Ectodermal cell (in vitro differentiated cells): Measurements from ENCODE around the gene PPM1A.

ENCODE experiments used
- H3K27ac ChIP-seq: 2 replicates; pipeline ENCODE4 v1.7.0; 2013; ENCODE audit warnings: mild to moderate bottlenecking, low read depth, low read length; ENCODE audit not compliant: insufficient read depth, poor library complexity, severe bottlenecking
- H3K27me3 ChIP-seq: 2 replicates; pipeline ENCODE4 v1.7.0; 2013; ENCODE audit warnings: mild to moderate bottlenecking, low read length; ENCODE audit not compliant: insufficient read depth, control insufficient read depth, poor library complexity, severe bottlenecking
- H3K36me3 ChIP-seq: one replicate; pipeline ENCODE4 v1.7.0; 2013; ENCODE audit warnings: low read length; ENCODE audit not compliant: control insufficient read depth, insufficient read depth
- H3K4me1 ChIP-seq: one replicate; pipeline ENCODE4 v1.7.0; 2013; ENCODE audit warnings: low read length; ENCODE audit not compliant: control insufficient read depth, insufficient read depth
- H3K4me3 ChIP-seq: 2 replicates; pipeline ENCODE4 v1.7.0; 2013; ENCODE audit warnings: low read depth, low read length, control low read depth; ENCODE audit not compliant: insufficient read depth
- H3K9me3 ChIP-seq: 2 replicates; pipeline ENCODE4 v1.7.0; 2013; ENCODE audit warnings: mild to moderate bottlenecking, low read length, moderate library complexity; ENCODE audit not compliant: control insufficient read depth
- WGBS, 2 experiments: methylation state at CpG; one replicate each; pipeline ENCODE4 v1.1.7; 2013; ENCODE audit warnings: missing lambda C conversion rate in 2 of 2; 5-methylcytosine and 5-hydroxymethylcytosine counted together

Gene PPM1A

DNA sequence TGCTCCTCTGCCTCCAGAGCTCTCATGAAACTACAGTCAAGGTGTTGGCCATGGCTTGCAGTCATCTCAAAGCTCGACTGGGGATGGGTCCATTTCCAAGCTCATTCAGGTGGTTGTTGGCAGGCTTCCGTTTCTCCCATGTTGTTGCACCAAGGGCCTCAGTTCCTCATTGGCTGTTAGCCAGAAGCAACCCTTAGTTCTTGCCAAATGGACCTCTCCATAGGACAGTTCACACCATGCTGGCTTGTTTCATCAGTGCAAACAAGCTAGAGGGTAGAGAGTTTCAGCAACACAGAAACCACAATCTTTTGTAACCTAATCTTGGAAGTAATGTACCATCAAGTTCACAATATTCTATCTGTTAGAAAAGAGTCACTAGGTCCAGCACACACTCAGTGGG is 22.7 kb upstream of the PPM1A start:
- 92 to 93% methylated on average over 2 of the region's 2 CpGs for WGBS, 2 experiments
- Histone ChIP-seq H3K9me3 (no peaks in the 10 kb centered on the region), H3K4me1 (no peaks in the 10 kb centered on the region), H3K27ac (no peak overlapping the region), H3K36me3 (no peaks in the 10 kb centered on the region), H3K4me3 (no peak overlapping the region), H3K27me3 (no peaks in the 10 kb centered on the region)

DNA sequence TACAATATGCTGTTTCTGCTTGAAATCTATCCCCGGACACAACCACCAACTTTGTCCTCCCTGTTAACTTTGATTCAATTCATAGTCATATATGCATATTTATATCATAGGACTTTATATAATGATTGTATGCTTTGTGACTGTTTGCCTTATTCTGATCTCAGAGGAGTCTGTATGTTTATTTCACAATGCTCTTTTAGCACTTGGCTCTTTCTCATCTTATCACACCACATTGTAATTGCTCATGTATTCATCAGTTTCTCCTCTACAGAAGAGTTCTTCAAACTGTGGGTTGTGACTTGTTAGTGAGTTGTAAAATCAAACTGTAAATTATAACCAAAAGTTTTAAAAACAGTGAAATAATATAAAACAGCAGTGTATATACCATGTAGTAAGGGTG is 21.7 kb upstream of the PPM1A start:
- Histone ChIP-seq H3K27me3 (no peaks in the 10 kb centered on the region), H3K36me3 (no peaks in the 10 kb centered on the region), H3K9me3 (no peaks in the 10 kb centered on the region), H3K27ac (no peak overlapping the region), H3K4me1 (no peaks in the 10 kb centered on the region), H3K4me3 (no peak overlapping the region)
- WGBS, 2 experiments = 100% methylated on average over 1 of the region's 1 CpG; no CpG with 5 or more reads in 1 of the 2 experiments

DNA sequence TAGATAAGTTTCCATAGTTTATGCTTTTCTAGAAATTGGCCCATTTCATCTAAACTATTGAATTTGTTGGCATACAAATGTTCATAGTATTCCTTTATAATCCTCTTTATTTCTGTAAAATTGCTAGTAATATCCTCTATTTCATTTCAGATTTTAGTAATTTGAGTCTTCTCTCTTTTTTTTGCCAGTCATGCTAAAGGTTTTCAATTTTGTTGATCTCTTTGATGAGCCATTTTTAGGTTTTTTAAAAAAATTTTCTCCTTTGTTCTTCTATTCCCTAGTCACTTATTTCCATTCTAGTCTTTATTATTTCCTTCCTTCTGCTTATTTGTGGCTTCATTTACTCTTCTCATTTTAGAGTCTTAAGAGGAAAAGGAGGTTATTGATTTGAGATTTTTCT is 19.4 kb upstream of the PPM1A start:
- Histone ChIP-seq H3K27ac (no peak overlapping the region), H3K4me3 (no peak overlapping the region), H3K4me1 (no peaks in the 10 kb centered on the region), H3K27me3 (no peaks in the 10 kb centered on the region), H3K9me3 (no peaks in the 10 kb centered on the region), H3K36me3 (no peaks in the 10 kb centered on the region)

DNA sequence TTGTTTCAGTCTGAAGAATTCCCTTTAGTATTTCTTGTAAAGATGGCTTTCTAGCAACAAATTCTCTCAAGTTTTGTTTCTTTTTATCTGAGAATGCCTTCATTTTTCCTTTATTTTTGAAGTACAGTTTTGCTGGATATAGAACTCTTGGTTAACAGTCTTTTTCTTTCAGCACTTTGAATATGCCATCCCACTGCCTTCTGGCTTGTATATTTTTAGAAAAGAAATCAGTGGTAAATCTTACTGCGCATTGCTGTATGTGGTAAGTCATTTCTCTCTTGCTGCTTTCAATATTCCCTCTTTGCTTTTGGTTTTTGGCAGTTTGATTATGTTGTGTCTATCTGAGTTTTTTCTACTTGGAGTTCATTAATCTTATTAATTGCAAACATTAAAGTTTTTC is 16.8 kb upstream of the PPM1A start:
- no peak overlapping the region for H3K4me3 ChIP-seq
- 100% methylated on average over 1 of the region's 1 CpG for WGBS, 2 experiments

DNA sequence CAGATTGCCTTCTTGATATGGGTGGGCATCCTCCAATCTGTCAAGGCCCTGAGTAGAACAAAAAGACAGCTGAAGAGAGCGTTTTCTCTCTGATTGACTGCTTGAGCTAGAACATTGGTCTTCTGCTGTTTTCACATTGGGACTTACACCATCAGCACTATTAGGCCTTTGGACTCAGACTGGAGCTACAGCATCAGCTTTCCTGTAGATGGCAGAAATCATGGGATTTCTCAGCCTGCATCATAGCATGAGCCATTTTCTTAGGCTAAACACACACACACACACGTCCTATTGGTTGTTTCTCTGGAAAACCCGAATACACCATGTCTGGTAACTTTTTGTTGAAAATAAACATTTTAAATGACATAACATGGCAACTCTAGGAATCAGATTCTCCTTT is 15.8 kb upstream of the PPM1A start:
- 96 to 97% methylated on average over 2 to 3 of the region's 3 CpGs for WGBS, 2 experiments
- Histone ChIP-seq H3K4me1 (no peaks in the 10 kb centered on the region), H3K4me3 (no peak overlapping the region), H3K27me3 (no peaks in the 10 kb centered on the region), H3K27ac (no peak overlapping the region), H3K36me3 (no peaks in the 10 kb centered on the region), H3K9me3 (no peaks in the 10 kb centered on the region)

More for the DNA sequence above, 16.8 kb upstream of the PPM1A start:
- Histone ChIP-seq H3K36me3 (no peaks in the 10 kb centered on the region), H3K27me3 (no peaks in the 10 kb centered on the region), H3K9me3 (no peaks in the 10 kb centered on the region), H3K27ac (no peak overlapping the region), H3K4me1 (no peaks in the 10 kb centered on the region)

DNA sequence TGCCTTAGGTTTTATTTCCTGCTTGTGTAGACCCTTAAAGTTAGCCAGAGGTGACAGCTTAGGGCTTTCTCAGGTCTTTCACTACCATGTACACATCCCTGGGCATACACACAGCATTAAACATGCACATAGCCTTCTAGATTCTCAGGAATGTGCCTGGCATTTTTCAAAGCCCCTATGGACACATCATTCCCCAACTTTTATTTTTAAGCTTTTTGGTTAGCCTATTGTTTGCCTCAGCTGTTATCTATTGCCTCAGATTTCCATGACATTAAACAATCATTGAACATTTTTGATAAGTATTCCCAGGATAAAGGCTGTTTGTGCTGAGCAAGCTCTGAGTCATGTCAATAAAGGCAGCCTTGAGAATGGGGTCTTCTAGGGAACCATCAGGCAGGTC is 15.1 kb upstream of the PPM1A start:
- no peaks in the 10 kb centered on the region for H3K9me3 ChIP-seq
- H3K4me1 ChIP-seq = no peaks in the 10 kb centered on the region
- H3K27me3 ChIP-seq = no peaks in the 10 kb centered on the region
- no peak overlapping the region for H3K27ac ChIP-seq
- no peaks in the 10 kb centered on the region for H3K36me3 ChIP-seq
- no peak overlapping the region for H3K4me3 ChIP-seq

DNA sequence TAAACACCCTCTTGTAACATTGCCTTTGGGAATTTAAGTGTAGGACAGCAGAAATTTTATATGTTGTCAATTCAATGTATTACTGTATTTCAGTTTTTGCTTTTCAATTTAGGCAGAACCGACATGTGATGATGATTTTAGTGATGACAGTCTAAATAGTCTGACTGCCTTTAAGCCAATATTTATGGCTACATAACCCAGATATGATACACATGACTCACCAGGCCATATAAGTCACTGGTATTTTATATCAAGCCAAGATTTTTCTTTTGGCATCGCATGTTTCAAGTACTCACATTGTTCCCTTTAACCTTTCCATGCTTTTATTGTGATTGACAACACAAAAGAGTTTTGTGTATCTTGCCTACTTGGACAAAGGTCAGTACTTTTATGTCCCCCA is 13.6 kb upstream of the PPM1A start:
- no peak overlapping the region for H3K4me3 ChIP-seq
- WGBS, 2 experiments = 86 to 95% methylated on average over 2 of the region's 2 CpGs
- H3K27ac ChIP-seq = no peak overlapping the region
- no peaks in the 10 kb centered on the region for H3K4me1 ChIP-seq
- no peaks in the 10 kb centered on the region for H3K9me3 ChIP-seq
- H3K27me3 ChIP-seq = no peaks in the 10 kb centered on the region
- H3K36me3 ChIP-seq = no peaks in the 10 kb centered on the region

DNA sequence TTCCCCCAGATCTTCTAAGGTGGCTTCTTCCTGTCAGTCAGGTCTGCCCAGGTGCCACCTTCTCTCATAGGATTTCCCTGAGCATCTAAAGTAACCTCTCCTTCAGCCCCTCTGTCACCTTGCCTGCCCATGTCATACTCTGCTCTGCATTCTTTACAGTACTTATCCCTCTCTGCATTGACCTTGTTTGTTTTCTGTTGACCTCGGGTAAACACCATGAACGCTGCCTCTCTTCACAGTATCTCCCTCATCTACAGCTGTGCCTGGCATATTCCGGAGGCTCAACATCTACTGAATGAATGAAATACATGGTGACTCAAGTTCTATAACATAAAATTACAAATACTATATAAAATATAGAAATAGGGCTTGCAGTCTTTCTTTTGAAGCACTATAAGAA is 10.1 kb upstream of the PPM1A start:
- Histone ChIP-seq H3K4me1 (no peaks in the 10 kb centered on the region), H3K36me3 (no peaks in the 10 kb centered on the region), H3K4me3 (no peak overlapping the region), H3K9me3 (no peaks in the 10 kb centered on the region), H3K27ac (no peak overlapping the region), H3K27me3 (no peaks in the 10 kb centered on the region)
- WGBS, 2 experiments = 89 to 95% methylated on average over 2 to 3 of the region's 3 CpGs

DNA sequence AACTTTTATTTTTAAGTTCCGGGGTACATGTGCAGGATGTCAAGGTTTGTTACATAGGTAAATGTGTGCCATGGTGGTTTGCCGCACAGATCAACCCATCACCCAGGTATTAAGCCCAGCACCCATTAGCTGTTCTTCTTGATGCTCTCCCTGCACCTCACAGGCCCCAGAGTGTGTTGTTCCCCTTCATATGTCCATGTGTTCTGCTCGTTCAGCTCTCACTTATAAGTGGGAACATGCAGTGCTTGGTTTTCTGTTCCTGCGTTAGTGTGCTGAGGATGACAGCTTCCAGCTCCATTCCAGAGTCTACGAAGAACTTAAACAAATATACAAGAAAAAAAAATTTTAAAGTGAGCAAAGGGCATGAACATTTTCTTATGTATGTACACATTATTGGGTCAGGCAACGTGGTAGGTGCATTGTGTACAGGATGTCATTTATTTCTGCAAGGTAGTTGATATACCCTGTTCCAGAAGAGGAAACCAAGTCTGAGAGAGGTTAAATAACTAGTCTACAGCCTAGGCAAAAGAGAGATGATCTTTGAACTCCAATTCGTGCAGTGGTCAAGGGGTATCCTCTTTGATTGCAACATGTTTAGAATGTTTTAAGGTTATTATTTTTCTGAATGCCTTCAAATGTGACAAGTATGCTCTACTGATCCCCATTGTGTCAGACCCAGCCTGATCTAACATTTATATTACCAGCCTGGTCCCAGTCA is 8.7 kb upstream of the PPM1A start:
- Histone ChIP-seq H3K27ac (no peak overlapping the region), H3K36me3 (no peaks in the 10 kb centered on the region), H3K9me3 (no peaks in the 10 kb centered on the region), H3K27me3 (no peaks in the 10 kb centered on the region), H3K4me3 (no peak overlapping the region), H3K4me1 (no peaks in the 10 kb centered on the region)
- WGBS, 2 experiments = 80 to 88% methylated on average over 5 to 7 of the region's 7 CpGs

DNA sequence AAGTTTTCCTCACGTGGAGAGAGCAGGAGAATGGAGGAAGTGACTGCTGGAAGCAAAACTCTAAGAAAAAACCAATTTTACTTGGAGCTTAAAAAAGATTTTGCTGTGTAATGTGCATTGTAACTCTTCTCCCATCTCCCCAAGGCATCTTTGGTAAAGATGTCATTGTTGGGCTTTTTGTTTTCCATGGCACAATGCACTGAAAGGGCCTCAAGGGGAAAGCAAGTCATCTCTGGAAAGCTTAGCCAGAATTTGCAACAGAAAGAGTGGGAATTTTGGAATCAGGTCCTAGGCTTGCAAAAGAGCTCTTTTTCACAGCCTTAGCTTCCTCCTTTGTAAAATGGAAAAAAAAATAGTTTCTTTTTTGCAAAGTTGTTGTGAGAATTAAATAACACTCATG is 7.9 kb upstream of the PPM1A start:
- no peaks in the 10 kb centered on the region for H3K9me3 ChIP-seq
- H3K27me3 ChIP-seq = no peaks in the 10 kb centered on the region
- H3K4me3 ChIP-seq = no peak overlapping the region
- no peak overlapping the region for H3K27ac ChIP-seq
- 71 to 73% methylated on average over 1 of the region's 1 CpG for WGBS, 2 experiments
- H3K4me1 ChIP-seq = no peaks in the 10 kb centered on the region
- no peaks in the 10 kb centered on the region for H3K36me3 ChIP-seq

DNA sequence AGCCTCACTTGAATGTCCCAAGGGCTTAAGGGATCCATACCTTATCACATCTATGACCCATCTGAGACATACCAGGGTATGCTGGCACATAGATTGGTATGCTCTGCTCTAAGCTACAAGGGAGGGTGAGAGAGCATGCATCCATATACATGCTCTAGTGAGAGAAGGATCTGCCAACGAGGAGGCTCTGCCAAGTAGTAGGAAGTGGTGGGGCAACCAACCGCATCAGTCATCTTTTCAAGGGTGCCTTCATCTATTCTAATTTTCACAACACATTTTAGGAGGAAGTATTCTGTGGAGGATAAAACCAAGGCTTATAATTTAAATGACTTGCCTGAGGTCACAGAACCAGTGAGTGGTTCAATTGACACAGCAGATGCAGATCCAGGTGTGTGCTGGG is 6.6 kb upstream of the PPM1A start:
- Histone ChIP-seq H3K4me1 (no peaks in the 10 kb centered on the region), H3K27me3 (no peaks in the 10 kb centered on the region), H3K27ac (no peak overlapping the region), H3K4me3 (no peak overlapping the region), H3K36me3 (no peaks in the 10 kb centered on the region), H3K9me3 (no peaks in the 10 kb centered on the region)
- 97% methylated on average over 2 of the region's 2 CpGs; no CpG with 5 or more reads in 1 of the 2 experiments for WGBS, 2 experiments
